COLO668 (cell line): Measurements from ENCODE around the gene SERHL2.
"Not testable (repeated sequence)": the region's sequence is repeated elsewhere in the genome, so short reads cannot be mapped to it uniquely, and the experiment has no call there.

Source experiments
- DNase-seq: peaks from one replicate; lab custom pipeline; 2025; ENCODE audit not compliant: unreplicated experiment; lab: John Stamatoyannopoulos, UW

SERHL2 gene

DNA sequence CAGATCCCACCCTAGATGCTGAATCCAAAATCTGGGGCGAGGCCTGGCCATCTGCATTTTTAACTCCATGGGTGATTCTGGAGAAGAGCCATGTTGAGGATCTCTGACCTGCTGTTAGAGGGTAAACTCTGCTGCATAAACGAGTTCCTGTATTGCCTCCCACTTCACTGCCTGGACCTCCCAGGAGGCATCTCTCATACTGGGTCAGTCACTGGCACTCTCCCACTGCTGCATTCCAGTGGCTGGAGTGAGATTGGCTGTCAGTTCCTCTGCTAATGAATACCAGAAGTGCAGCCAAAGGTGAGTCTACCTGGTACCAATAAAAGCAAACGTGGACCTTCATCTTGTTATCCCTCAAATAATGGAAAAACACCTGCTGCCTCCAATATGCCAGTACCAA is 50.6 kb downstream of the SERHL2 start:
- no peak for DNase-seq

DNA sequence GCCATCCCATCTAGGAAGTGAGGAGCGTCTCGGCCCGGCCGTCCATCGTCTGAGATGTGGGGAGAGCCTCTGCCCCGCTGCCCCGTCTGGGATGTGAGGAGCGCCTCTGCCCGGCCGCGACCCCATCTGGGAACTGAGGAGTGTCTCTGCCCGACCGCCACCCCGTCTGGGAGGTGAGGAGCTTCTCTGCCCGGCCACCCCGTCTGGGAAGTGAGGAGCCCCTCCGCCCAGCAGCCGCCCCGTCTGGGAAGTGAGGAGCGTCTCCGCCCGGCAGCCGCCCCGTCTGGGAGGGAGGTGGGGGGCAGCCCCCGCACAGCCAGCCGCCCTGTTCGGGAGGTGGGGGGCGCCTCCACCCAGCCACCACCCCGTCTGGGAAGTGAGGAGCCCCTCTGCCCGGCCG is 53.9 kb downstream of the SERHL2 start:
- DNase-seq: not testable (repeated sequence)

DNA sequence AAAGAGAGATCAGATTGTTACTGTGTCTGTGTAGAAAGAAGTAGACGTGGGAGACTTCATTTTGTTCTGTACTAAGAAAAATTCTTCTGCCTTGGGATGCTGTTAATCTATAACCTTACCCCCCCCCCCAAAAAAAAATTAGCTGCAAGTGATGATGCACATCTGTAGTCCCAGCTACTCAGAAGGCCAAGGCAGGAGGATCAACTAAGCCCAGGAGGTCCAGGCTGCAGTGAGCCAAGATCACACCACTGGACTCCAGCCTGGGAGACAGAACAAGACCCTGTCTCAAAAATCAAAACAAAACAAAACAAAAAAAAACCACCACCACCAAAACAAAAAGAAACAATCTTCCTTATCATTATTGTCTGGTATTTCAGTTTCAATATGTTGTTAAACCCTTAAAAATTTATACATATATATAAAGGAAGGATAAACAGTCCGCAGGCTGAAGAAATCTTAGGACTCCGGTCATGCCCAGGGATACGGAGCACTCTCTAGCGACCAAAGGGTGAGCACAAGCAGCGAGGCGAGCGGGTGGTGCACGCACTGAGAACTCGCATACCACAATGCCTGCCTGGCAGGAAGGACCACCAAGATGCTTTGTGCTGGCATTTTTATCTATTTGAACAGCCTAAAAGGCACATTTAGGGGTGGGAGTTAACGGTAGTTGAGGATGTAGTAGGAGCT is 54.5 kb downstream of the SERHL2 start:
- no peak for DNase-seq

DNA sequence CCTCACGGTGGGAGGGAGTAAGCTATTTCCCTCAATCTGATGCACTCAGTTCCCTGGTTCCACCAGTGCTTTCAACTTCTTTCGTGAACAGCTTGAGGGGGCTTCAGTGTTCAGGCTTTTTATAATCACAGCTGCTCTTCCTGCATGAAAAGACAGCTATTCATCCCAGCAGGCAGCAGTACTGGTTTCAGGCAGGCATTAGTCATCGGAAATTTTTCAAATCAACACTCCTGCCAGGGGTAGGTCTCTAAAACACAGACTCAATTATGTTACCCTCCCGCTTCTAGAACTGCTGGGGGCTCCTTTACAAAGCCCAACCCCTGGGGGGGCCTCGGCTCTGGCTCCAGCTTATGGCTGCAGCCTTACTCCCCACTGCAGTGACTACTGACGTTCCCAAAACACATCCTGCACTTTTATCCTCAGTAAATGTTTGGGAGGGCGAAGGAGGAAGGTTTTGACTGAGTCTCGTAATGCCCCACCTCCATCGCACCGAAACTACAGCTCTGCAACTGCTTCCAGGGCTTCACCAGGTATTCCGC is 55.1 kb downstream of the SERHL2 start:
- no peak for DNase-seq

DNA sequence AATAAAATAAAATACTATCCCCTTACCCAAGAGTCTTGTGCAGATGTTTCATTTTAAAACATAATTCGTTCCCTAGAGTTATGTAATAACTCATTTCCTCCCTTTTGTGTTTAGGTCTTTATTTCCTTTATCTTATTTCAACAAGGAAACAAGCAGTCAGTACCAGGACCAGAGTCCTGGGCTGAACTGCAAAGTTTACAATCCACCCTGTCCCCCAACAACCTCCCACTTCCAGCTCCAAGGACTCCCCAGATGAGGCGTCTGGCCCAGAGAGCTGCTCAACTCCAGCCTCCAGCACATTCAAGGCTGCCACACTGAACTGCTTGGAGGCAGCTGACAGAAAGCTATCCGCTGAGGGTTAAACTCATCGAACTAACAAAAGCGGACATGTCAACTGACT is 56.4 kb downstream of the SERHL2 start:
- DNase-seq: no peak

DNA sequence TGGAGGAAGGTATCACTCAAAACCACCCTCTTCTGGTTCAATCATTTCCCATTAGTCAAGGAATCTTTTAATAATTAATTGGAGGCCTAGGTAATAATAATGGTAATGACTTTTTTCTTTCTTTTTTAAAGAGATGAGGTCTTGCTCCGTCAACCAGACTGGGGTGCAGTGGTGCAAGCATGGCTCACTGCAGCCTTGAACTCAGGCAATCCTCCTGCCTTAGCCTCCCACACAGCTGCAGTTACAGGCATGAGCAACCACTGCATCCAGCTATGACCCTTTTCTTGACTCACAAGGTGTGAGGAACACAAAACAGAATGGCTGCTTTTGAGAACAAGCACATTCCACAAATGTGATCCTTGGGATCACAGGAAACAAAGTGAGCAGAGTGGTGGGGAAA is 57.3 kb downstream of the SERHL2 start:
- no peak for DNase-seq

DNA sequence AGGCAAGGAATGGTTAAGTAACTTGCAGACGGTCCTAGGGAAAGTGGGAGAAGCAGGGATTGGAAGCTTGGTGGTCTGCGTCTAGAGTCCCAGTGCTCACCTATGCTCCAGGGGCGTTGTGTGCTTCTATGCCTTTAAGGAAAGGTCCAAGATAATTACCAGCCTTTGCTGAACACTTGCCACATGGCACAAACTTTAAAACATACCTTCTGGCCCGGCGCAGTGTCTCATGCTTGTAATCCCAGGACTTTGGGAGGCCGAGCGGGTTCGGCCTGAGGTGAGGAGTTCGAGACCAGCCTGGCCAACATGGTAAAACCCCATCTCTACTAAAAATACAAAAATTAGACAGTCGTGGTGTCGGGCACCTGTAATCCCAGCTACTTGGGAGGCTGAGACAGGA is 58.6 kb downstream of the SERHL2 start:
- no peak for DNase-seq

DNA sequence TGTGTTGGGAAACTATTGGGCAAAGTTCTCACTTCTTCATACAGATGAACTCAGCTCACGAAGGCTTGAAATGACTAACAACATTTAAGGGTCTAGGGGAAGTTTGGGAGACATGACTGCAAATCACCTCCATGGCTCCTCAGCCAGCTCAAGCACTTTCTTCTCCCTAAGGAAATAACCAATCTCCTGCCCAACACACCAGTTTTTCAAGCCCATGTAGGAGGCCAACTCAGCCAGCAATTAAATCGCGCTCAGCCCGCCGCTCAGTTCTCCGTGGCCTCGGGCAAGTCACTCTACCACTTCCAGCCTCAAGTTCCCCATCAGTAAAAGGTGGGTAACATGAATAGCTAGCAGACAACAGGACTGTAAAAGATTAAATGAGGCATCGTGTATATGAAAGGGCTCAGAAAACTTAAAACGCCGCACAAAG is 60.1 kb downstream of the SERHL2 start:
- peak; percentile 34 for DNase-seq

DNA sequence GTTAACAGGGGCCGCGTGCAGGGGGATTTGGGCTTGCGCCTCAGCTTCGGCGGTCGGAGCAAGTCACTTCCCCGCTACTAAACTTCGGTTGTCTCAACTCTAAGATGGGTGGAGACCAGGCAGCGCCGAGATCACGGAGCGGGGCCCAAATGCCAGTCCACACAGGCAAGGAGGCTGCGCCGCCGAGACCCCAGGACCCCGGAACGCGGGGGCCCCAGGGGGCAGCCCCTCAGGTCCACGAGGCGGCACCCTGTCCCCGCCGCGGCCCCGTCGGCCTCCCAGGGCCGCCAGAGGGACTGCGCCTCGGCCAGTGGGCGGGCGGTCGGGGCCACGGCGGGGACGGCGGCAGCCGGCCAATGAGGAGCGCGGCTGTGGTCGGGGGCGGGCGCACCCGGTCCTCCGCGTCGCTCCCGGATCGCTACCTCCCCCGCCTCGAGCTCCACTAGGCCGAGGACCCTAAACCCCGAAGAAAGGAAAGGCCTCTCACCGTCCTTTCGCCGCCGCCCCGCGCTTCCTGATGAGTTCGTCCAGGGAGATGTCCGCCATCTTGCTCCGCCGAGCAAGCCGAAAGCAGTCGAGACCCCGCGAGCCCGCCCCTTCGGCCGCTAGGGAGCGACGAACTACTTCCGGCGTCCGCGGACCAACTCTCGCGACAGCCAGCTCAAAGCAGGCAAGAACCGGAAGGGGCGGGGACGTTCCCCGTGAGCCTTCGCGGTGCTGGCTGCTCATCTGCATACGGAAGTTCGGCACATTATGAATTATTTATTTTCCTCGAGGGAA is 60.7 kb downstream of the SERHL2 start, which contains the start of gene POLDIP3:
TSS of gene POLDIP3 (minus strand) at position 572 of the 780 bp plus-strand sequence. CDS start at position 546, 26 bp downstream.
- DNase-seq: peak; percentile 99

DNA sequence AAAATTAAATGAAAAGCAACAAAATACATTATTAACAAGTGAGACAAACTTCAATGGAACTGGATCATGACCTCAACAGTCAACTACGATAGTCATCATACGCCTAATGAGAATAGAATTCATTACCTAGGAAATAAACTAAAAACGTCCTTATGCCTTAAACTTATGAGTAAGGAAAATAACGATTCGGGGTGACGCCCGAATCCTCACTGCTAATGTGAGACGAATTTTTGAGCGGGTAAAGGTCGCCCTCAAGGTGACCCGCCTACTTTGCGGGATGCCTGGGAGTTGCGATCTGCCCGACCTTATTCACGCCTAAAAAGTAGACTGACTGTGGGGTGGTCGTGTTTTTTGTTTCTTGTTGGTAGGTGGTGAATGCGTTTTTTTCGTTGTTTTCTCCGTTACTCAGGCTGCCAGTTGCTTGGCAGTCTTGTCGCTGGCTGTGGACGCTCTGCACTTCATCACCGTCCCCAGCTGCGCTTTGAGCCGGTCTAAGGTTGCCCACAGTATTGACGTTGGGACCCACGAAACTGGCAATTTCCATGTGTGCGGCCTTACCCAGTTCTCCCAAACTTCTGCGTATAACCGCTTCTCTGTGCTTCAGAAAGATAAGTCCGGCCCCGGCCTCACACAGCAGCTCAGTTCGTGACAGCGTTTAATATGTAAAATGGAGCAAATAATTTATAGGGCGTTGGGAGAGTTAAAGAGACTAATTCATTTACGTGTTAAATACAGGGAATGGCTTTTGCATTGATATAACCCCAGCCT is 61.5 kb downstream of the SERHL2 start:
- peak; percentile 92 for DNase-seq

DNA sequence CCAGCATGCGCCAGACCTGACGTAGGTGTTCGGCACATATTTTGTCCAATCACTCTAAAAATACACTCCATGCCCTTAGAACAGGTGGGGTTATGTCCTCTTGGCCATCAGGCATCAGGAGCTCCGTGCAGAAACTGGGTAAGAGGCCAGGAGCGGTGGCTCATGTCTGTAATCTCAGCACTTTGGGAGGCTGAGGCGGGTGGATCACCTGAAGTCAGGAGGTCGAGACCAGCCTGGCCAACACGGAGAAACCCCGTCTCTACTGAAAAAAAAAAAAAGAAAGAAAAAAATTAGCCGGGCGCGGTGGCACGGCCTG is 62.1 kb downstream of the SERHL2 start:
- not testable (repeated sequence) for DNase-seq

DNA sequence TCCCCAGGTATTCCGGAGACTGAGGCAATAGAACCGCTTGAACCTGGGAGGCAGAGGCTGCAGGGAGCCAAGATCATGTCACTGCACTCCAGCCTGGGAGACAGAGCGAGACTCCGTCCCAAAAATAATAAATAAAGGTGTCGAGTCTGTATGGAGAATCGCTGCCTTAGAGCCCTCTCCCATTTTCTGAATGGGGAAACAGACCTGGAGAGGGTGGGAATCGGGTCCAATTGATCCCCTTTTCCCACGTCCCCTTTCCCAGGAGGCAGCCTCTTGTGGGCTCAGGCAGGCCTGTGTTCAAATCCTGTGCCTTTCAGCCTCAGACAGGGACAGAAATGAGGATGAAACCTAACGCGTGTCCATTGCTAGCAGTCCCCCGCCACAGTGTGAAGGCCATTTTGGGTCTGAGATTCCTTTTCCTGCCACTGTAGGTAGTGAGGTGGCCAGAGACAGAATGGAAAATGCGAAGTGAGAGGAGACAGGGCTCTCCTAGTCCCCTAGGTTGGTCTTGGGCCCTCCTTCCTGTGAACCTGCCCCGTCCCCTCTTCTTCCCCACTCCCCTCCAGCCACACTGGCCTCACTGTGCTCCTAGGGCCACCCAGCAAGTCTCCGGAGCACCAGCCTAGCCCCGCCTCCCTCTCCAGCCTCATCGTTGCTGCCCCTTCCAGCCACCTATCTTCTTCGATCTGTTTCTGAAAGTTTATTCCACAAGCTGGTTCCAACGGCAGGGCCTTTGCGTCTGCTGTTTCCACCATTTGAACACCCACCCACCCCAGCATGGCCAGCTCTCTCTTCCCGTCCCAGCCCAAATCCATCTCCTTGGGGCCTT is 63.6 kb downstream of the SERHL2 start:
- DNase-seq: no peak

DNA sequence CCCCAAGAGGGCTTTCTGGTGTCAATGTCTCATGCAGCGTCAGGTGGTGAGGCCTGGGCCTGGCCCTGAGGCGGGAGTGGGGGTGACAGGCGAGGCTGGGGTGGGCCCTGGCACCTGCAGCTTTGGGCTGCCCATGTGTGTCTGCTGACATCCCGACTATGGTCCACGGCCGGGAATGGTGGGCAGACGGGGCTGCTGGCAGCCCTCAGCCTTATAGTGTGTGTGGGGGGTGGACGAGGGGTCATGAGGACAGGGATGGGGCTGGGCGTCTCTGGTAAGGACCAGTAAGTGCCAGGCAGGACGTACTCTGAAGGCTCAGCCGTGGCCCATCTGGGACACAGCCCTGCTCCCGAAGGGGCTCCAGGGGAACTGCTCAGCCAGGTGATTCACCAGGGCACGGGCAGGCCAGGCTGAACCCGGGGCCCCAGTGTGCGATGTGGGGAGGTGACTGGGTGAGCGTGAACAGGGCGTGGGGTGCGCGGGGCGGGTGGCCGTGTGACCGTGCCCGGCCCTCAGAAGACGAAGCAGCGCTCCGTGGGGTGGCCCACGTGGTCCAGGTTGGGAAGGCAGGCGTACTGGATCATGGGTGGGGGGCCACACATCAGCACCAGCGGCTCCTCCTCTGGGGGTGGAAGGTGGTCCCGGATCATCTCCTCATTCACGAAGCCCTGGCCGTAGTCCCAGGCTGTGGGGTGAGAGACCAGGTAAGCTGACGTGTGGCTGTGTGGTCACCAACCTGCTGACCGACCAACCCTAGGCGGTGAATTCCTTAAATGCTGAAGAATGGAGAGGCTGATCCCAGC is 65.7 kb downstream of the SERHL2 start:
- DNase-seq: no peak

DNA sequence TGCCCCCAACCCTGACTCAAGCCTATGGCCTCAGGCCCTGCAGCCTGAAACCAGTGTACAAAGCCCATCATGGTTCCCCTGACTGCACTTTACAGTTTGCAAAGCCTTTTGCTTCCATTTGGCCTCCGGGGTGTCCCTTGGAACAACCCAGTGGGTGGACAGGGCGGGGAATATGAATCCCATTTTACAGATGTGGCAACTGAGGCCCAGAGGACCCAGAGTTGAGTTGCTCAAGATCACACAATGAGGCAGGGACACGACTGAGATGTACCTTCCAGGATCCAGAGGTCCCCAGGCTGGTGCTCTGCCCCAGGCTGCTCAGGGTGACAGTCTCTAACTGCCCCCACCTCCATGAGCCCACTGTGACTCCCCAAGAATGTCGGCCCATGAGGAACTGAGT is 66.3 kb downstream of the SERHL2 start:
- no peak for DNase-seq

DNA sequence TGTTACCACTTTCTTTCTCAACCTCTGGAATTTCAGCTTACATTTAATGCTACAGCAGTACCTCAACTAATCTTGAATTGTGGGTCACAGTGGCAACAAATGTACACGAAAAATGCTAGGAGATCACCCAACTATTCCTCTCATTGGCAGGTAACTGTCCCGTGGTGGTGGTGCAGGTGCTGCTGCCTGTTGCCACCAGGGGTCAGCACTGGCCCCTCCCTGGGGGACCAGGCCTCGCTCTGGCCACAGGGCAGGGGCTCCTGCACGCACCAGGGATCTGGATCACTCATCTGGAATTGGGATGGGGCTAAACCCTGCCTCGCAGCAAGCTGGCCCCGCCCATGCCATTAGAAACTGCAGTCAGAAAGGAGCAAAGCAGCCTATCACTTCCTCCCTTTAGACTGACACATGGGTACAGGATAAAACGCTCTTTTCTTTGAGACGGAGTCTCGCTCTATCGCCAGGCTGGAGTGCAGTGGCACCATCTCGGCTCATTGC is 67.8 kb downstream of the SERHL2 start:
- peak; percentile 74 for DNase-seq

DNA sequence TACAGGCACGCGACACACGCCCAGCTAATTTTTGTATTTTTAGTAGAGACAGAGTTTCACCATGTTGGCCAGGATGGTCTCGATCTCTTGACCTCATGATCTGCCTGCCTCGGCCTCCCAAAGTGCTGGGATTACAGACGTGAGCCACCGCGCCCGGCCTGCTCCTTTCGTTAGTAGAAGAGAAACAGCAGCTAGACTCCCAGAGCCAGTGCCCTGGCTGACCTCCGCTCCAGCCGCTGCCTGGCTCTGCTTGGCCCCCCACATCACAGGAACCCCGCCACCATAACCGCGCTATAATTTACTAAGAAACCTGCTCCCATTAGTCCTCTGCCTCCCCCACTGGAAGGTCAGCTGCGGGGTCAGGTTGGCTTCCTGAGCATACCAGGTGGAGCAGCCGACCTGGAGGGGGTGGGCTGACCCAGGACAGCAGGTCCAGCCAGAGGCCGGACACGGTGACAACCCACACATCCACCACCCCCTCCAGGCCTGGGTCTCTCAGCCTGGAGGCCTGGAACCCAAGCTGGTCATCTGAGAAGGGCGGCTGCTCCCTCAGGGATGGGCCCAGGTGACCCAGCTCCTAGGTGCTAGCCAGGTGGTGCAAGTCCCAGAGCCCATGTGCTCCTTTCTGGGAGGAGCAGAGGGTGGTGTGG is 68.4 kb downstream of the SERHL2 start:
- no peak for DNase-seq

DNA sequence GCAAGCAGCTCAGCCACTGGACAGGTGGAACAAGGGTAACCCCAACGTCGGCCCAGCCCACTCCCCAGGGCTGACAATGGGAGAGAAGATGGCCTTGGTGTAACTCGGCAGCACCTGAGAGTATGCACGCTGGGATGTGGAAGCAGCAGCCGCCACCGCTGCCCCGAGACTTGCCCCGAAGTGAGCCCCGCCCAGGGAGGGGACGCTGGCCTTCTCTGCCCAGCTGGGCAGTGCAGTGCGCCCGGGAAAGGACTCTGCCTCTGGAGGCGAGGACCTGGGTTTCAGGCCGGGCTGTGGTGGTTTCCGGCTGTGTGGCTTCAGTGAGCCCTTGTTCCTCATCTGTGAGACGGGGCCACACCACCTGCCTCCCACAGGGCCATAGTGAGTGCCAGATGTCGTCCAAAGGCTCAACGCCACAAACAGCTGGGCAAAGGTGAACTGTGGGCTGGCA is 69.6 kb downstream of the SERHL2 start:
- no peak for DNase-seq
